Glutamatergic neuron (in vitro differentiated cells): ENCODE measurements around the gene CAPS. TPM values are rescaled to one million over a fixed set of nuclear protein-coding genes. Genes with fewer than 3 reads are reported as not detected.

Experiments used
- DNase-seq: peaks from one replicate; pipeline ENCODE4 v3.0.0; 2022
- H3K27ac Mint-ChIP-seq: one replicate; pipeline ENCODE4 v1.8.0; 2020; ENCODE audit warnings: mild to moderate bottlenecking, mixed read lengths, inconsistent platforms; ENCODE audit not compliant: unreplicated experiment
- H3K27me3 Mint-ChIP-seq: one replicate; pipeline ENCODE4 v1.8.0; 2020; ENCODE audit warnings: mild to moderate bottlenecking, moderate library complexity, mixed read lengths, inconsistent platforms; ENCODE audit not compliant: unreplicated experiment
- H3K36me3 Mint-ChIP-seq: one replicate; pipeline ENCODE4 v1.8.0; 2020; ENCODE audit warnings: mild to moderate bottlenecking, mixed read lengths, inconsistent platforms; ENCODE audit not compliant: unreplicated experiment
- H3K4me1 Mint-ChIP-seq: one replicate; pipeline ENCODE4 v1.8.0; 2020; ENCODE audit warnings: mild to moderate bottlenecking, low read depth, mixed read lengths, inconsistent platforms; ENCODE audit not compliant: unreplicated experiment
- H3K4me3 Mint-ChIP-seq: one replicate; pipeline ENCODE4 v1.8.0; 2020; ENCODE audit warnings: mild to moderate bottlenecking, mixed read lengths, inconsistent platforms; ENCODE audit not compliant: unreplicated experiment
- H3K9me3 Mint-ChIP-seq: one replicate; pipeline ENCODE4 v1.8.0; 2020; ENCODE audit warnings: mild to moderate bottlenecking, moderate library complexity, mixed read lengths, inconsistent platforms; ENCODE audit not compliant: unreplicated experiment
- CTCF ChIP-seq: fragments of 200-600 bp; sonication (generic); IDR thresholded peaks from one replicate; pipeline ENCODE4 v1.5.0; 2021; ENCODE audit not compliant: partially characterized antibody, unreplicated experiment
- total RNA-seq: library from RNA; stranded (reverse); fragmentation: NEBNext Ultra II Directional; extraction: Animal tissue kit (Norgen Biotek cat#: 25700); gene quantifications from one replicate; pipeline ENCODE4 v1.2.1, GENCODE V29; 2021; ENCODE audit not compliant: unreplicated experiment

The CAPS gene
- total RNA-seq, 1 donor from 2014 or later, result 9.9 TPM

DNA sequence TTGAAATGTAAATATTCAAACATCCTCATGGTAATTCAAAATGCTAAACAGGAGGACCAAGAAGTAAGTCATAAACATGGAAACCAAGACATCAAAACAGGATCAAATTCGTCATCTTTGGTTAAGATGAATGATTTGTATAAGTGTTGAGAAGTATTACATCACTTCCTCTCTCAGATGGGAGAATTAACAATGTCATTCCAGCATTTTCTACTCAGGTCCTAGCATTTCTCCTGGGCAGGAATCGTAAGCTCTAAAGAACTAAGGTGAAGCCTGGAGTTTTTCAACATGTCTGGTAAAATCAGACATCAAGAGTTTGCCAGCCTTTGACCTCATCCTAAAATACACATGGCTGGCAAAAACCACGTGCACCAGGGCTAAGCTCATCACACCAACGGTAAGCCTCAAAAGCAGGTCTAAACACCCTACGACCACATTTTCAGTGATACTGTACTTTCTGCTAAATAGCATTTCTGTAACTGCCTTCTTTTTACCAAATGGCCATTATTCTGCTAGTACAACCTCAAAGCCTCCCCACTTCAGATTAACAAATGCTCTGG, 39.1 kb downstream of the CAPS start:
- H3K36me3 Mint-ChIP-seq, result no peaks in the 10 kb centered on the region
- peaks cover 72% of the 10 kb centered on the region for H3K4me1 Mint-ChIP-seq
- H3K9me3 Mint-ChIP-seq, result peaks cover 10% of the 10 kb centered on the region
- H3K4me3 Mint-ChIP-seq, result peak overlapping the region; percentile 72
- H3K27me3 Mint-ChIP-seq, result peaks cover 10% of the 10 kb centered on the region
- H3K27ac Mint-ChIP-seq, result peak overlapping the region; percentile 98
- DNase-seq, result no peak
- no peak for TF ChIP-seq CTCF

DNA sequence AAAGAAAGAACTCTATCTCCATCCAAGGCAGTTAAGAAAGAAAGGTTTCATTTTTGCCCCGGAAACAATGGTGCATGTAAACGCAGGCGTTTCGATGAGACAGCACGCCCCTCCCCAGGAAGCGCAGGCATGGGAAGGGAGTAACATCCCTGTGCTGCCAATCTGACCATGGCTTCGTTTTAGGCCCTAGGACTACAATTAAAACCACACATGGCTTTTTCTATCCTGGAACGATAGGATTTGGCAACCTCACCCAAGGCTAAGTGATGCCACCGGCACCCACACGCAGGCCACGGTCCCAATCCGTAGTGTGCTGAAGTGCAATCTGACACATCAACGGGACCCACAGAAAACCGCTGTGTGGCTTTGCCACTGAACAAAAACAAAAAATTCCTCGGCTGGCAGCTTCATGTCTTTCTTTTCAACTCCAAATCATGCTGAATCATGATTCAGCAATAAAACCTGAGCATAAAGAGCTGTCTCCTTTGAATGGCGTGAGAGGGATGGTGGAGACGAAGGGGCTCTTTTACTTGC, 39.7 kb downstream of the CAPS start:
- Mint-ChIP-seq H3K4me3 (peak overlapping the region; percentile 72), H3K9me3 (peaks cover 10% of the 10 kb centered on the region), H3K4me1 (peaks cover 70% of the 10 kb centered on the region), H3K27me3 (peaks cover 7% of the 10 kb centered on the region), H3K36me3 (no peaks in the 10 kb centered on the region), H3K27ac (peak overlapping the region; percentile 98)
- TF ChIP-seq CTCF, result no peak
- DNase-seq, result no peak

DNA sequence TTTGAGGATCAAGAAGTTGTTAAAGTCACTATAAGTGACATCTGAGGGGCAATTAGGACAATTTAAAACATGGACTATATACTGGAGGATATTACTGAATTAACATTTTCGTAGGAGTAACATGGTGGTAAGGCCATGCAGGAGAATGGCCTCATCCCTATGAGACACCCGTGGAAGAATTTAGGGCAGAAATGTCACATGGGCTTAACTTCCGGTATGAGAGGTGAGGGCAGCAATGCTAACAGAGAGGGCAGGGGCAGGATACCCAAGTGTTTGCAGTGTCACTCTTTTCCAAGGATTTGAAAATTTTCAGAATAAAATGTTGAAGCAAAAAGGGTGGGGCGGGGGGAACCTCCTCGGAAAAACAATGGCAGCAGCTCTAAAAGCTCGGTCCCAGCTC, 40.2 kb downstream of the CAPS start:
- TF ChIP-seq CTCF, result no peak
- Mint-ChIP-seq H3K27ac (peak overlapping the region; percentile 98), H3K4me1 (peaks cover 68% of the 10 kb centered on the region), H3K4me3 (peak overlapping the region; percentile 72), H3K36me3 (no peaks in the 10 kb centered on the region), H3K27me3 (peaks cover 10% of the 10 kb centered on the region), H3K9me3 (peaks cover 10% of the 10 kb centered on the region)
- DNase-seq, result no peak

DNA sequence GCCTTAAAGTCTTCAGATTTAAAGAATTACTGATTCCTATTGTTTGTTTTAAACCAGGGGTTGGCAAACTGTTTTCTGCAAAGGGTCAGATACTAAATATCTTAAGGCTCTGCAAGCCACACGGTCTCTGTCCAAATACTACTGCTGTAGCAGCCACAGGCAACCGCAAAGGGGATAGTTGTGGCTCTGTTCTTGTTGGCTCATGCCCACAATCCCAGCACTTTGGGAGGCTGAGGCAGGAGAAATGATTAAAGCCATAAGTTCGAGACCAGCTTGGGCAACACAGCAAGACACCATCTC, 41.5 kb downstream of the CAPS start:
- Mint-ChIP-seq H3K9me3 (peaks cover 10% of the 10 kb centered on the region), H3K27ac (peak overlapping the region; percentile 82), H3K4me3 (no peak overlapping the region), H3K36me3 (no peaks in the 10 kb centered on the region), H3K4me1 (peaks cover 69% of the 10 kb centered on the region), H3K27me3 (peaks cover 13% of the 10 kb centered on the region)
- no peak for TF ChIP-seq CTCF
- no peak for DNase-seq

GRCh38 chr19:5956323-5956722, 42.3 kb downstream of the CAPS start:
- H3K4me3 Mint-ChIP-seq, result no peak overlapping the region
- H3K4me1 Mint-ChIP-seq, result peaks cover 65% of the 10 kb centered on the region
- H3K27ac Mint-ChIP-seq, result peak overlapping the region; percentile 62
- H3K36me3 Mint-ChIP-seq, result no peaks in the 10 kb centered on the region
- TF ChIP-seq CTCF, result no peak
- peaks cover 13% of the 10 kb centered on the region for H3K27me3 Mint-ChIP-seq
- no peak for DNase-seq
- H3K9me3 Mint-ChIP-seq, result peaks cover 10% of the 10 kb centered on the region
